GM12892 (cell line): ENCODE measurements around the gene SDHD.

Source experiments
- POLR2A ChIP-seq: IDR thresholded peaks from 2 replicates; pipeline ENCODE4 v1.6.1; 2011; ENCODE audit warnings: low read depth, low read length, control low read depth
- TAF1 ChIP-seq: IDR thresholded peaks from 2 replicates; pipeline ENCODE4 v1.6.1; 2011; ENCODE audit warnings: low read depth, mild to moderate bottlenecking, control low read depth, low read length, borderline replicate concordance

DNA sequence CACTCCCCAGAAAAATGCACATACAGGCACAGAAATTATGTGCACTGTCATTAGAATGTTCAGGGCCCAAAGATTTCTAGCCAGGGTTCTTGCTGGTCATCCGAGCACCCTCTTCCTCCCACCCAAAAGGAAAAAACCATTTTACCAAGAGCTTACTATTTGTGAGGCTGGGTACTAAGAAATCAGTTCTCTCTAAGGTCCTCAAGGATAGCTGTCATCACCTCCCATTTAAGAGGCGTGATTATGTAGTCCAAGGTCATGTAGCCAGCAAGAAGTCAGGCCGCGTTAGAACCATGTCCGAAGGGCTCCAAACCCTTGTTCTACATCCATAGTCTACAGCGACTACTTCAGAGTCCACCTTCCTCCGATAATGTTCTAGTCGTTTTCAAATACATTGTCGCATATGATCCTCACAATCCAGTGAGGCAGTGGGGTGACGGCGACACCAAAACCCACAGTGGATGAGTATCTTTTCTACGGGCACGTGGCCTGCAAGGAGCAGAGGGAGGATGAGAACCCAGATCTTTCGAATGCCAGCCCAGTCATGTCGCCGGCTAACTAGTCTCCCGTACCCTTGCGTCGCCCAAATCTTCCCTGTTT, 751 bp upstream of the SDHD start:
- TF ChIP-seq TAF1 (no peak), POLR2A (no peak)
